GM12801 (cell line): Measurements from ENCODE around the gene CHIC2.

Experiments used
- TF ChIP-seq, protein P1 (sequence below): IDR thresholded peaks from one replicate; pipeline ENCODE4 v1.5.1; 2011; ENCODE audit warnings: control low read depth; ENCODE audit not compliant: insufficient read length; ENCODE audit errors: extremely low read depth

Gene CHIC2

DNA sequence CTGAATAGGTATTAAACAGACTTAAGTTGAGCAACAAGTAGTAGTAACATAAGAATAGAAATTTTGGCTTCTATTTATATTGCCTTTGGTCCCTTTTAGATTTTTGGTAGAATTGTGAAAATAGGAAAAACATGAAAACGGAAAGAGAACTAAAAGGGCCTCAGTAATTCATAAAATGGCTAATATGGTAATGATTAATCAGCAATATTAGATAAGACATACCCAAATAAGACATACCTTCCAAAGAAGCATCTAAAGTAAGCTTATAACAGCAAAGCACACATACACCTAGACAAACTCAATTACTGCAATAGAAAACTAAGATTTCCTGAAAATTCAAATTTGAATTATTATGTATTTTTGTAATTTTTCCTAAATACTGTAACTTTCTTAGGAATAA lies 46.4 kb downstream of the CHIC2 start:
- TF ChIP-seq, protein P1, sequence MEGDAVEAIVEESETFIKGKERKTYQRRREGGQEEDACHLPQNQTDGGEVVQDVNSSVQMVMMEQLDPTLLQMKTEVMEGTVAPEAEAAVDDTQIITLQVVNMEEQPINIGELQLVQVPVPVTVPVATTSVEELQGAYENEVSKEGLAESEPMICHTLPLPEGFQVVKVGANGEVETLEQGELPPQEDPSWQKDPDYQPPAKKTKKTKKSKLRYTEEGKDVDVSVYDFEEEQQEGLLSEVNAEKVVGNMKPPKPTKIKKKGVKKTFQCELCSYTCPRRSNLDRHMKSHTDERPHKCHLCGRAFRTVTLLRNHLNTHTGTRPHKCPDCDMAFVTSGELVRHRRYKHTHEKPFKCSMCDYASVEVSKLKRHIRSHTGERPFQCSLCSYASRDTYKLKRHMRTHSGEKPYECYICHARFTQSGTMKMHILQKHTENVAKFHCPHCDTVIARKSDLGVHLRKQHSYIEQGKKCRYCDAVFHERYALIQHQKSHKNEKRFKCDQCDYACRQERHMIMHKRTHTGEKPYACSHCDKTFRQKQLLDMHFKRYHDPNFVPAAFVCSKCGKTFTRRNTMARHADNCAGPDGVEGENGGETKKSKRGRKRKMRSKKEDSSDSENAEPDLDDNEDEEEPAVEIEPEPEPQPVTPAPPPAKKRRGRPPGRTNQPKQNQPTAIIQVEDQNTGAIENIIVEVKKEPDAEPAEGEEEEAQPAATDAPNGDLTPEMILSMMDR, result no peak

DNA sequence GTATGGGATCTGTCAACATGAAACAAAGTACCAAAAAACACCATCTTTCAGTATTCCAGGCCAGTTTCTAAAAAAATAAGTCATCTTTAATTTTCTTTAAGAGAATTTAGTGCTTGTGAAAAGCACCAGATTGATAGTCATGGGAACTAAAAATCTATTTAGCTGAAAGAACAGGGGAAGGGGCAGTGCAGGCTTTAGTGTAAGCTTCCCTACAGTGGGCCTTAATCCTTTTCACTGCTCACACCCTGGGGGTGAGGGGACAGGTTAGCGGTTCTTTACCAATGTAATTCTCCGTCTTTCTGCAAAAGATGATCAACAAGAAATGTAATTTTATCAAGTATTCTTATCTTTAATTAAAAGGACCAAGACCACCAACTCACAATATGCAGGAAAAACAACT lies 47.1 kb downstream of the CHIC2 start:
- TF ChIP-seq, protein P1, result no peak

DNA sequence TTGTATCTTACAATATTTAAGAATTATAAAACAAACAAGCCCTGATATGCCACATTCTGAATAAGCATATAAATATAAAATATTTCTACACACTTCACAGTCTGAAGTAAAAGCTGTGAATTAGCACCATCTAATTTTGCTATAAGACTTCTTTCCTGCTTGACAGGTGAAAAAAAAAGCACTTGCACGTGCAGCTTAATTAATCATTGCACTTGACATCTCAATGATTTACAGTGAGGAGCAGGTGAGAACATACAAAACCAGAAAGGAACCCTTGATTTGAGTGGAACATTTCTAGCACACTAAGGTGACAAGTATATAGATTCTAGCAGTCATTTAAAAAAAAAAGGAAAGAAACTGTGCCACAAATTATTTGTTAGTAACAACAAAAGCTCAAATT lies 47.9 kb downstream of the CHIC2 start:
- TF ChIP-seq, protein P1, result no peak

DNA sequence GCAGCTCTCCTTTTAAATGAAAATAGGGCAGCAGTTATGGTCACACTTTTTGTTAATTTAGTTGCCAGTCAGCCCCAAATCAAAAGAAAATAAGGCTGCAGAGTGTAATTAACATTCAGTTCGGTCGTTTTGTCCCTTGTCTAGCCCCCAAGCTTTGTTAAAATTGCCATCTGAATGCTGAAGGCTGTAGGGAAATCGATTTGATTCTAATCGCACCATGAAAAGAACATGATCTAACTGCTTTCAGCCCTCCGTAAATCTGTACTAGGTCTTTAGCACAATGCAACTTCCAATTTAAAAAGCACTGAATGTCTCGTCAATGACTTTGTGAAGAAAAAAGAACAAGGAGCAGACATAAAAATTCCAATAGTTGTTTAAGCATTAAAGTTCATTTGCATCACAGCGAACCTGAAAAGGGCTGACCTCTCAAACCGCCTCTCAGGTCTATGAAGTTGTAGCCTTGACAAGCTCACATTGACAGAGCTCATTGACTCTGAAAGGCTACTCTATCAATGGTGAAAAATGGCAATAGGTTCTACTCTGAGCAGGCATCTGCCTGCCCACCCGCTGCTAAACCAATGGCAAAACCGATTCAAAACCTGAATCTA lies 48.9 kb downstream of the CHIC2 start:
- TF ChIP-seq, protein P1, result no peak

DNA sequence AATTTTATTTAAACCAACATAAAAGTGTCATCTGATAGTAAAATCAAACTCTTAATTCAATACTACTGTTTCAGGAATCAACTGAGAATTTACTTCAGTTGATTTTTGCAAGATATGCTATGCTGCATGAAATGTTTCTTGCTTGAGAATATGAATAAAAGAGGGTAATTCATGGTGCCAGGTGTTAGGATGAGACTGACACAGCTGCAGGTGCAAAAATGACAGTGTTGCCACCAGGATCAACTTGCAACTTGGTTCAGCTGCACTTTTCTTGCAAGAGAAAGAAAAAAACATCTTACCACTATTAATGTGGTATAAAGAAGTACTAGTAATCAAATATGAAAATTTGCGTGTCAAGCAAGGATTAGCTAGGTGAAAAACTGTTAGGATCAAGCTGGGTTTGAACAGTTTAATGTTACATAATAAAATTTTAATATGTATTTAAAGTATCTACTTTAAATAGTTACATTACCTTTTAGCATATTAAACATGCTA lies 49.7 kb downstream of the CHIC2 start:
- TF ChIP-seq, protein P1, result no peak

DNA sequence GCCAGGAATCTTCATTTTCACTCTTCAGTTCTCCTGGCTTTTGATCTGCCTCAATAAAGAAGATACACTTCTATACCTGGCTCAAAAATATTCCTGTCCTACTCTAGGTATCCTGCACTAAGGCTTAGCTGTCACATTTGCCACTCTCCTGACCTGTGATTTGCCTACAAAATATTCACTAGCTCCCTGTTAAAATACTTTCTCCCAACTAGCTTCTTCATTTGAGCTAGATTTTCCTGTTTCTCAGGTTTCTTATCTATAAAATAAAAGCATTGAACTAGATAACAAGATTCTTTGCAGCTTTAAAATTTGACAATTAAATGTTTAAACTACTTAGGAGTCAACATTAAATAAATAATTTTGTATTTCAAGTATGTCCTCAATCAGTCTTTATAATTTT lies 53.2 kb downstream of the CHIC2 start:
- TF ChIP-seq, protein P1, result no peak

DNA sequence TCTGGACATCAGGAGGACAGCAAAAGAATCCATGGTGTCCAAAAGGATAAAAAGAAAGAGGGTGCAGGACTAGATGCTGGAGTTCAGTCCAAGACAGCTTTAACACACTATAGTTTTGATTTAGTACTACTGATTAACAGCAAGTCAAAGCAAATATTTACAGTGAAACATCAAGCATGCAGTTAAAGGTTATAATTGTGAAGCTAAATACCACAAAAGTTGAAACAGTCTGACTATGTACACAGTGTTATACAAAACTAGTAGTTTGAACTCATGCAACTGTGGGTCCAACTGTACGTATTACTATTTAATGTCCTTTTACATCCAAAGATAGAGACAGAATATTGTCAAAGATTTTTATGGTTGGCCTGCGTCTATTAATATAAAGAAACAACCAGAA lies 57.6 kb downstream of the CHIC2 start:
- TF ChIP-seq, protein P1, result no peak
